ENCODE data around the gene FUT2.

FUT2 gene

GRCh38 chr19:48650974-48651682 is 44.6 kb upstream of the FUT2 start:
- no peak for ATAC-seq
- TF ChIP-seq ISL1 (CRISPR knock-in tag; IDR thresholded peaks at IDR 0.05) (no peak), ESRRG (CRISPR knock-in tag; IDR thresholded peaks at IDR 0.05) (no peak), CREB5 (CRISPR knock-in tag; IDR thresholded peaks at IDR 0.05; ENCODE audit: low read depth) (no peak), TSHZ2 (CRISPR knock-in tag; IDR thresholded peaks at IDR 0.05) (no peak), ARNTL (CRISPR knock-in tag; IDR thresholded peaks at IDR 0.05; ENCODE audit: borderline replicate concordance, low read depth) (no peak), ZFP3 (CRISPR knock-in tag; IDR thresholded peaks at IDR 0.05) (no peak), TCF4 (CRISPR knock-in tag; IDR thresholded peaks at IDR 0.05; ENCODE audit: borderline replicate concordance) (no peak), PATZ1 (CRISPR knock-in tag; IDR thresholded peaks at IDR 0.05; ENCODE audit: borderline replicate concordance) (no peak), ZC3H10 (CRISPR knock-in tag; IDR thresholded peaks at IDR 0.05) (no peak), GLIS3 (CRISPR knock-in tag; IDR thresholded peaks at IDR 0.05) (no peak), SNAI2 (CRISPR knock-in tag; IDR thresholded peaks at IDR 0.05) (no peak)

GRCh38 chr19:48651683-48652048 is 44.1 kb upstream of the FUT2 start:
- ATAC-seq: no peak

More at GRCh38 chr19:48651683-48652048, 44.1 kb upstream of the FUT2 start:
- TF ChIP-seq POU6F1 (CRISPR knock-in tag; IDR thresholded peaks at IDR 0.05; ENCODE audit: borderline replicate concordance, low read depth): no peak
- TF ChIP-seq CSRNP3 (CRISPR knock-in tag; IDR thresholded peaks at IDR 0.05): no peak
- TF ChIP-seq CSDC2 (CRISPR knock-in tag; IDR thresholded peaks at IDR 0.05): no peak
- TF ChIP-seq TSHZ2 (CRISPR knock-in tag; IDR thresholded peaks at IDR 0.05): no peak
- no peak for TF ChIP-seq PPARA (CRISPR knock-in tag; IDR thresholded peaks at IDR 0.05; ENCODE audit: borderline replicate concordance)
- no peak for TF ChIP-seq SNAI2 (CRISPR knock-in tag; IDR thresholded peaks at IDR 0.05)
- no peak for TF ChIP-seq OSR1 (CRISPR knock-in tag; IDR thresholded peaks at IDR 0.05)
- TF ChIP-seq BACH2 (CRISPR knock-in tag; IDR thresholded peaks at IDR 0.05; ENCODE audit: borderline replicate concordance): no peak
- no peak for TF ChIP-seq TOX (CRISPR knock-in tag; IDR thresholded peaks at IDR 0.05; ENCODE audit: borderline replicate concordance)
- TF ChIP-seq ESRRG (CRISPR knock-in tag; IDR thresholded peaks at IDR 0.05): no peak
- no peak for TF ChIP-seq GLIS3 (CRISPR knock-in tag; IDR thresholded peaks at IDR 0.05)
- TF ChIP-seq ZFP30 (CRISPR knock-in tag; IDR thresholded peaks at IDR 0.05): no peak
- no peak for TF ChIP-seq CREB5 (CRISPR knock-in tag; IDR thresholded peaks at IDR 0.05; ENCODE audit: low read depth)
- TF ChIP-seq PATZ1 (CRISPR knock-in tag; IDR thresholded peaks at IDR 0.05; ENCODE audit: borderline replicate concordance): no peak
- no peak for TF ChIP-seq ZFP3 (CRISPR knock-in tag; IDR thresholded peaks at IDR 0.05)
- TF ChIP-seq ZNF8 (CRISPR knock-in tag; IDR thresholded peaks at IDR 0.05): no peak
- no peak for TF ChIP-seq ZC3H10 (CRISPR knock-in tag; IDR thresholded peaks at IDR 0.05)

Measured in SK-N-SH treated with all-trans-retinoic acid at 6 μM for 48 hours (cell line).